Measurements from ENCODE around the gene TMEM53. TPM values are rescaled to one million over a fixed set of nuclear protein-coding genes. Genes with fewer than 3 reads are reported as not detected.

The TMEM53 gene
- total RNA-seq, 1 experiment from 2014 or later: 14.9 TPM

GRCh38 chr1:44628962-44629756 is 45.1 kb downstream of the TMEM53 start:
- DNase-seq (ENCODE audit: low read depth): peak; percentile 79

- no peak for DNase-seq (ENCODE audit: low read depth)
These were observed 48.9 kb downstream of the TMEM53 start for GRCh38 chr1:44625348-44625747.

DNA sequence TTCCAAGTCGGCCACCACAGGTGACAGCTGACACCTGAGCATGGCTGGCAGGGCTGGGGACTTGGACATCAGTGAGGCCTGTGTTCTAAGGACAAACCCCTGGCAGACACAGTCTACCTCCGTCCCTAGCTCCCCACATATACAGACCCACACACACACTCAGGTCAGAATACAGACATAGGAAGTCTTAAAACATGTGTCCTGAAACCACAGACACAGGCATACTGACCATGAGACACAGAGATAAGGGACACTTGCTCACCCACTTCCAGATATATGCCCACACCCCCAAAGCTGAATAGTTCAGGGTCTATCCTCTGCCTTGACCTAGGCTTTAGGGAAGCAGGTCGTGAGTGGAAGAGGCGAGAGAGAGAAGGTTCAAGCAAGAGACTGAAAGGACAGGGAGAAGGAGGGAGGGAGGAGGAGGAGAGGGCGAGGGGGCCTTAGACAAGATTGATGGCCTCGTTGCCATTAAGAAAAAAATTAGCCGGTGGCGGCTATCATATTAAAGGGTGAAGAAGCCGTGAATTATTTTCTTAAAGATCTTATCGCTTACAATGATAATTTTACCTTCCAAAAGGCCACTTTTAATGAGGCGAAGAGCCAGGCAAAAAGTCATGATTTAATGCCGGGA is 49.9 kb downstream of the TMEM53 start:
- no peak for DNase-seq (ENCODE audit: low read depth)

DNA sequence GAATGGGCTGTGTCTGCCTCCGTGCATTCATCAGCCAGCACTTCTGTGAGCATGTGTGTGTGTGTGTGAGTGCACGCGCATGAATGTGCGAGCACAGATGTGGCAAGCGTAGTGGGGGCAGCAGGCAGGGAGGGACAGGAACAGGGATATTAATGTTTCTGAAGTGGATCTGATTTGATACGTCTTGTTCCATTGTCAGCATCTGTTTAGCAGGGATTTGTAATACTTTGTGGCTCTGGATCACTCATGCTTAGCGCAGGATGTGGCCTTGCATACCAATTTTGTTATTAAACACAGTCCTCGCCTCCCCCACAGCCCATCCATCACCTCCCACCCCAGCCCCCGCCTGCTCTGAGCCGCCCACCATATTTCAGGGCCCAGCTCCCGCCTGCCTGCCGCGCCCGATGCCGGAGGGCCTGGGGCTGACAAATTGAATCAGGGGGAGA is 52.4 kb downstream of the TMEM53 start:
- DNase-seq (ENCODE audit: low read depth): no peak

GRCh38 chr1:44620072-44620471 is 54.2 kb downstream of the TMEM53 start:
- DNase-seq (ENCODE audit: low read depth): no peak

GRCh38 chr1:44619261-44619900 is 54.9 kb downstream of the TMEM53 start:
- DNase-seq (ENCODE audit: low read depth): peak; percentile 50

DNA sequence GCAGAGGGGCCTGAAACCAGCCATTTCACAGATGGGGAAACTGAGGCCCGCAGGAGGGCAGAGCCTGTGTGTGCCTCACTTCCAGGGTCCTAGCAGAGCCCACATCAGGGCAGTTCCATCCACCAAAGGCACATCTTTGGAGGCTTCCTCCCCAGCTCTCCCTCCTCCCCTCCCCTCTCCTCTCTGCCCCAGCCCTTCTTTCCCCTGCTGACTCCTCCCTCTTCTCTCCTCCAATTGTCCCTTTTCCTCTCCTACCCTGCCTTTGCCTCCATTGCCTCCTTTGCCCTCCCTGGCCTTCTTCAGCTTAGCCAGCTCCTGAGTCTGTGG is 56.6 kb downstream of the TMEM53 start:
- no peak for DNase-seq (ENCODE audit: low read depth)

GRCh38 chr1:44616991-44617702 is 57.1 kb downstream of the TMEM53 start:
- DNase-seq (ENCODE audit: low read depth): peak; percentile 63

- DNase-seq (ENCODE audit: low read depth): no peak
These were observed 57.8 kb downstream of the TMEM53 start for GRCh38 chr1:44616284-44616990.

GRCh38 chr1:44613941-44614340 is 60.3 kb downstream of the TMEM53 start:
- no peak for DNase-seq (ENCODE audit: low read depth)

DNA sequence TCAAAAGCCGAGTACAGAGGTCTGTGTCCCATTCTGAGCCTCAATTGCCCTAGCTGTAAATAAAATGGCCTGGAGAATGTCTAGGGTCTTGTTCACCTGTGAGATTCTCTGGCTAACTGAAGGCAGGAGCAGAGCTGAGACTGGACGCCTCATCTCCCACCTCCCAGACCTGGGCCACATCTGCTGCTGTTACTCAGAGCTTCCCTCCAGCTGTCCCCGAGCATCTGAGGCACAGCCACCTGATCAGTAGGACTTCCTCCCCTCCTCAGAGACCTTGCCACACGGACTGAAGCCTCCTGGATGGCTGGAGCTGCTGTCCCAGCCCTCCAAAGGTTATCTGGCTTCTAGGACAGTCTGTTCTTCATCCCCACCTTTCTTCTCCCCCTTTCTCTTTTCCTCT is 62.4 kb downstream of the TMEM53 start:
- no peak for DNase-seq (ENCODE audit: low read depth)

GRCh38 chr1:44611419-44611818 is 62.9 kb downstream of the TMEM53 start:
- no peak for DNase-seq (ENCODE audit: low read depth)

- DNase-seq (ENCODE audit: low read depth): no peak
These were observed 63.6 kb downstream of the TMEM53 start for GRCh38 chr1:44610527-44611148.

- DNase-seq (ENCODE audit: low read depth): no peak
These were observed 64.3 kb downstream of the TMEM53 start for GRCh38 chr1:44609768-44610526.

DNA sequence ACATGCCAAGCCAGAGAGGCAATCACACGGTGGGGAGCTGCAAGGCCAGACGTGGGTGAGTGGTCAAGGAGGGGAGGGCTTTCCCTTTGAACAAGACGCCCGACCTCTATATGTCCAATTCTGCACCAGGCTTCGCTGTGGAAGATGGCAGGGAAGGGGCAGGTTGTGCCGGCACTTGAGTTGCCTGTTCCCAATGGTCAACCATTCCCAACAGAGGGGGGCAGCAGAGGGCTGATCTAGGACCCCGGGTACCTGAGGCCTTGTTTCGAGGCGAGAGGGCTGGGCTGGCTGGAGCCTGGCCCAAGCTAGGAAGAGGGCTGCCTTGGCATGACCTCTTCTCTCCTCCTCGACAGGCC is 64.9 kb downstream of the TMEM53 start:
- DNase-seq (ENCODE audit: low read depth): peak; percentile 47

GRCh38 chr1:44608141-44608540 is 66.1 kb downstream of the TMEM53 start:
- no peak for DNase-seq (ENCODE audit: low read depth)

DNA sequence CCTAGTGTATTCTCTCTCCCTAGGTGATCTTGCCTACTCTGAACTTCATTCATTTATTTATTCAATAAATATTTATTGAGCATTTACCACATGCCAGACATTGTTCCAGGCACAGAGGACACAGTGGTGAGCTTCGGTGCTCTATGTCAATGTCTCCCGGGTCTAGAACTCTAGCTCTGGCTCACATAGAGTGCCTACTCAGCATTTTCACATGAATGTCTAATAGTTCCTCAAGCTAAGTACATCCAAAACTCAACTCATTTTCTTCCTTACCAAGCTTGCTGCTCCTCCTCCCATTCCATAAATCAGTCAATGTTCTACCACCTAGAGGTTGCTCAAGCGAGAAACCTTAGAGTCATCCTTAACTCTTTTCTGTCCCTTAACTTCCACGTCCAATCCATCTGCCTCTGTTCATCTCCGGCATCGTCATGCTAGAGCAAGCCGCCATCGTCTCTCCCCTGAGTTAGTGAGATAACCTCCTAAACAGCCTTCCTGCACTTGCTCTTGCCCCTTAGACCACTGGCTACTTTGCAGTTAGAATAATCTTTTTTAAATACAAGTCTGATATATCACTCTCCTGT is 67.5 kb downstream of the TMEM53 start:
- no peak for DNase-seq (ENCODE audit: low read depth)

GRCh38 chr1:44605914-44606615 is 68.2 kb downstream of the TMEM53 start:
- no peak for DNase-seq (ENCODE audit: low read depth)

- DNase-seq (ENCODE audit: low read depth): no peak
These were observed 69.9 kb downstream of the TMEM53 start for GRCh38 chr1:44604157-44604955.

Data from RPMI7951 (cell line).